Stimulated activated CD8-positive, alpha-beta memory T cell treated with anti-CD3 and anti-CD28 coated beads, Interleukin-15, amount 100 ng/mL, for 24 hours (primary cell): Measurements from ENCODE around the gene TARS1.
"Not testable (repeated sequence)": the region's sequence is repeated elsewhere in the genome, so short reads cannot be mapped to it uniquely, and the experiment has no call there.

Experiments used
- DNase-seq: peaks from one replicate; pipeline ENCODE4 v3.0.0-alpha.2; 2020; ENCODE audit warnings: low read depth

The TARS1 gene

DNA sequence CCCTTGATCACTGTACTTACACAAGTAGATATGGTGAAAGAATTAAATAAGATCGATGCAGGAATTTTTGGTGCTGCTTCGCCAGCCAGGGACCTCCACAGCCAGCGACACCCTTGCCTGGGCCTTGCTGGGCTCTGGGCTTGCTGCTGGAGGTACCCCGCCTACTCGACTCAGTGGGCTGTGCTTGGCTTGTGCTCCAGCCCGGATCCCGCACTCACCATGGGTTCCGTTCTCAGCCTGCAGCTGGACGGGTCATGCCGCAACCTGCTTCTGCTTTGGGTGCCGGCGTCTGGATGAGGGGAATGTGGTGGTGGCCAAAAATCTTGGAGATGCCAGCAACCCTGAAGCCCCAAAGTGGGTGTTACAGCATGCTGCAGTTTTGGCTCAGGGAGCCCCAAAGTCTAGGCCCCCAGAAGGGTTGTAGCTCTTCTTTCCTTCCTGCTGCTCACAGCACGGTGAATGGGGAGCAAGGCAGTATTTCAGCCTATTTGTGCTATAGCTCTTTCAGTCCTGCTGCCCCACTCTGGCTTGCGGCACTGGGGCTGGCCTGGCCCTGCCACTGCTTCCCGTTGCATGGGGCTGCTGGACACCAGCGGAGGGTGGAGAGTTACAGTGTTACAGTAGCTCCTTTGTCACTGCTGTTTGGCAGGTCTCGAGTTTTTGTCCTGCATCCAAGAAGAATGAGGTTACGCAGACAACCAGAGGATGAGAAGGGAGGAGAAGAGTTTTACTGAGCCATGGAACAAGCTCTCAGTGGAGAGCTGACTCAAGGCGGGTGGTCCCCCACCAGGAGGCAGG is 48.0 kb downstream of the TARS1 start:
- no peak for DNase-seq

- DNase-seq = no peak
These were observed 48.8 kb downstream of the TARS1 start for GRCh38 chr5:33489481-33490067.

- no peak for DNase-seq
These were observed 49.4 kb downstream of the TARS1 start for GRCh38 chr5:33490071-33490665.

DNA sequence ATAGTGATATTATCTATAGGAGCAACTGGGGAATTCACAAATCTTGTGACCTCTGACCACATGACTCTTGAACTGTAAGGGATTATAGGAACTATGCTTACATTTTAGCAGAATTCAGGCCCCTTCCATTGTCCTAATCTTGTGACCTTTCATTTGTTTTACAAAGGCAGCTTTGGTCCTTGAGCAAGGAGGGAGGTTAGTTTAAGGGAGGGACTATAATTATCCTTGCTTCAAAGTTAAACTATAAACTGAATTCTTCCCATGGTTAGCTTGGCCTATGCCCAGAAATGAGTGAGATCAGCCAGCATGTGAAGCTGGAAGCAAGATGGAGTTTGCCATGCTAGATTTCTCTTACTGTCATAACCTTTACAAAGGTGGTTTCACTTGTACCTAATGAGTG is 51.2 kb downstream of the TARS1 start:
- DNase-seq = no peak

GRCh38 chr5:33494466-33494865 is 53.7 kb downstream of the TARS1 start:
- no peak for DNase-seq

GRCh38 chr5:33501260-33501659 is 60.5 kb downstream of the TARS1 start:
- DNase-seq = no peak

GRCh38 chr5:33501899-33502298 is 61.1 kb downstream of the TARS1 start:
- no peak for DNase-seq

GRCh38 chr5:33504570-33504969 is 63.8 kb downstream of the TARS1 start:
- DNase-seq = no peak

- DNase-seq = no peak
These were observed 66.7 kb downstream of the TARS1 start for GRCh38 chr5:33507426-33507825.

GRCh38 chr5:33509036-33509435 is 68.3 kb downstream of the TARS1 start:
- no peak for DNase-seq

DNA sequence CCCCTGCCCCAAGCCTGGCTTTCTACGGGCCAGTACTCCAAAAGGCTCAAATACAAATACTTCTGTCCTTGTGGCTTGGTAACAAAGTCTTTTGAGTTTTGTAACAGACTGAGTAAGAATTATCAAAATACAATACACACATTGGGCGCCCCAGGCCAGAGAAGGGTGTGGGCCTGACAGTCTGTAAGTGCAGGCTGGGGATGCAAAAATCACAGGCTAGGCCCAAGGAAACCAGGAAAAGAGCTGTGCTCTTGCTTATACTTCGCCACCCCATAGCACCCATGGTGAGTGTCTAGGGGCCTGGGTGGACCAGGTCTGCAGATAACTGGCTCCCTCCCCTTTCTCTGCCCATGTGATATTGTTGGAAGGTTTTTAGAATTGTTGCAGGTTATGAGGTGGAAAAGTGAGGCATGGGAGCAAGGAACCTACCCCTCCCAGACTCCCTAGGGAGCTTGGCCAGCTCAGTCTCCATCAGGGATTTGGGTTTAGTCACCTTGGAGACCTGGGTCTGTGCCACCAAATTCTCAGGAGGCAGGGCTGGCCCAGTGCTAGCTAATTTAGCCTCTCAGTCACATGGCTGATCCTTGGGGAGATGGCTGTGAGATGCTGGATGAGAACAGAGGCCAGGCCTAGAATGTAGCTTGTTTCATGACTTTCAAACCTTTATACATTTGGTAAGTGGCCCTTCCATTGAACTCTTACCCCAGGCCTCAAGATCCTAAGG is 72.9 kb downstream of the TARS1 start:
- DNase-seq = no peak

GRCh38 chr5:33515366-33515765 is 74.6 kb downstream of the TARS1 start:
- DNase-seq = not testable (repeated sequence)

GRCh38 chr5:33516421-33516820 is 75.7 kb downstream of the TARS1 start:
- DNase-seq = no peak
